Activated B cell treated with CpG ODN at 0.5 μM for 24 hours (primary cell): ENCODE measurements around the gene MAPK10. TPM values are rescaled to one million over a fixed set of nuclear protein-coding genes. Genes with fewer than 3 reads are reported as not detected.

Experiments used
- ATAC-seq: fragments of 200-7000 bp; cut with Tn5 transposase; one replicate; pipeline ENCODE4 v1.10.0; 2021; ENCODE audit warnings: low read depth, mild to moderate bottlenecking, moderate library complexity
- CTCF ChIA-PET: fragments of 350-600 bp; sonication (Branson Sonifier 250); formaldehyde crosslinking; loops from one replicate; lab custom pipeline; 2021; ENCODE audit warnings: antibody characterized with exemption; lab: Charles Lee
- POLR2A ChIA-PET: fragments of 350-600 bp; sonication (Branson Sonifier 250); formaldehyde crosslinking; loops from one replicate; lab custom pipeline; 2021; ENCODE audit warnings: antibody characterized with exemption; lab: Charles Lee
- DNase-seq: peaks from one replicate; pipeline ENCODE4 v3.0.0; 2022
- H3K27ac Mint-ChIP-seq: one replicate; pipeline ENCODE4 v1.8.0; 2020; ENCODE audit warnings: mixed read lengths
- H3K27me3 Mint-ChIP-seq: one replicate; pipeline ENCODE4 v1.8.0; 2021; ENCODE audit warnings: mixed read lengths
- H3K36me3 Mint-ChIP-seq: one replicate; pipeline ENCODE4 v1.8.0; 2021; ENCODE audit warnings: low read depth, mixed read lengths
- H3K4me1 Mint-ChIP-seq: one replicate; pipeline ENCODE4 v1.8.0; 2021; ENCODE audit warnings: mixed read lengths
- H3K4me3 Mint-ChIP-seq: one replicate; pipeline ENCODE4 v1.8.0; 2020; ENCODE audit warnings: mild to moderate bottlenecking, mixed read lengths
- H3K9me3 Mint-ChIP-seq: one replicate; pipeline ENCODE4 v1.8.0; 2020; ENCODE audit warnings: mixed read lengths
- intact Hi-C: fragments of 100-400 bp; cut with micrococcal nuclease; formaldehyde crosslinking; loops from one replicate; pipeline ENCODE4 v1.15.1; 2024
- total RNA-seq: library from RNA; stranded (reverse); gene quantifications from 2 replicates; pipeline ENCODE4 v1.2.3, GENCODE V29; 2022
- TF ChIP-seq, protein P1 (sequence below): fragments of 200-600 bp; IDR thresholded peaks from one replicate; pipeline ENCODE4 v1.8.0; 2022; ENCODE audit warnings: antibody characterized with exemption, mild to moderate bottlenecking

Gene MAPK10
- total RNA-seq, 1 donor from 2014 or later: 0.75 TPM

DNA sequence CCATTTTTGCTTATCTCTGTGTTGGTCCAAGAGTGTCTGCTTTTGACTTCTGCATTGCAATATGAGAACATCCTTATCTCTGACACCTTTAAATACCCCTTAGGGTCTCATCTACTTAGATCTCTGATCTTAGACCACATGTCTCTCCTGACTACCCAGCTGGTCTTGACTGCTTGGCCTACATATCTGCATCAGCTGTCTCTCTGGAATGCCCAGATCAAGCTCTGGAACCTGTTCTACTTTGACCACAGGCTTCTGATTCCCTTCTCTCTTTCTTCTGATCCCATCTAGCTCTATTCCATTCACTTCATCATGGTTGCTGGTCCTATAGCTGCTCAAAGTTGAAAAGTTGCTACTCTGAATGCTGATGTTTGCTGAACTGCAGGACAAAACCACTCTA, 301.2 kb downstream of the MAPK10 start:
- DNase-seq (no peak), ATAC-seq (no peak)
- TF ChIP-seq, protein P1, sequence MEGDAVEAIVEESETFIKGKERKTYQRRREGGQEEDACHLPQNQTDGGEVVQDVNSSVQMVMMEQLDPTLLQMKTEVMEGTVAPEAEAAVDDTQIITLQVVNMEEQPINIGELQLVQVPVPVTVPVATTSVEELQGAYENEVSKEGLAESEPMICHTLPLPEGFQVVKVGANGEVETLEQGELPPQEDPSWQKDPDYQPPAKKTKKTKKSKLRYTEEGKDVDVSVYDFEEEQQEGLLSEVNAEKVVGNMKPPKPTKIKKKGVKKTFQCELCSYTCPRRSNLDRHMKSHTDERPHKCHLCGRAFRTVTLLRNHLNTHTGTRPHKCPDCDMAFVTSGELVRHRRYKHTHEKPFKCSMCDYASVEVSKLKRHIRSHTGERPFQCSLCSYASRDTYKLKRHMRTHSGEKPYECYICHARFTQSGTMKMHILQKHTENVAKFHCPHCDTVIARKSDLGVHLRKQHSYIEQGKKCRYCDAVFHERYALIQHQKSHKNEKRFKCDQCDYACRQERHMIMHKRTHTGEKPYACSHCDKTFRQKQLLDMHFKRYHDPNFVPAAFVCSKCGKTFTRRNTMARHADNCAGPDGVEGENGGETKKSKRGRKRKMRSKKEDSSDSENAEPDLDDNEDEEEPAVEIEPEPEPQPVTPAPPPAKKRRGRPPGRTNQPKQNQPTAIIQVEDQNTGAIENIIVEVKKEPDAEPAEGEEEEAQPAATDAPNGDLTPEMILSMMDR: no peak
- Mint-ChIP-seq H3K27me3 (peaks cover 3% of the 10 kb centered on the region), H3K27ac (no peak overlapping the region), H3K36me3 (no peaks in the 10 kb centered on the region), H3K9me3 (no peaks in the 10 kb centered on the region), H3K4me3 (no peak overlapping the region), H3K4me1 (no peaks in the 10 kb centered on the region)
- intact Hi-C loops: no loop called here
- POLR2A ChIA-PET: no interaction called here
- CTCF ChIA-PET: no interaction called here

DNA sequence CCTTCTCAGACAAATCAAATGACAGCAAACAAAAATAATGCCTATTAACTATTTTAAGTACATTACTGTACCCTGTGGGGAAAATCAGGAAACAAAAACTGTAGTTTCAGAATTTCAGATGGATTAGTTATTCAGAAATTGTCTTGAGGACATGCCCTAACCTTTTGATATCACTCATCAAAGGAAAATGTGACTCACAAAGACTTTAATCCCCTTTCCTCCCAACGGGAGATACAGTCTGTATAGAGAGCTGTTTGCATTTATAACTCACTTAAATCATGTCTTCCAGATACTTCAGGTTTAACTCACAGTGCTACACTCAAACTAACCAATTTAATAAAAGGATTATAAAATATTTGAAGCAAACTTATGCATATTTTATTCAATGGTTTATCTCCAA, 304.0 kb downstream of the MAPK10 start:
- Mint-ChIP-seq H3K4me3 (no peak overlapping the region), H3K4me1 (no peaks in the 10 kb centered on the region), H3K36me3 (no peaks in the 10 kb centered on the region), H3K27me3 (peaks cover 3% of the 10 kb centered on the region), H3K27ac (no peak overlapping the region), H3K9me3 (no peaks in the 10 kb centered on the region)
- DNase-seq (no peak), ATAC-seq (no peak)
- intact Hi-C loops: no loop called here
- TF ChIP-seq, protein P1: no peak
- ChIA-PET CTCF (interaction anchor here (1.3 kb wide), 1 partner anchor 13 kb away, joined by 3 read pairs; no protein-coding TSS in a partner anchor), POLR2A (no interaction called here)

- ChIA-PET CTCF (interaction anchor here (1.5 kb wide), 1 partner anchor 9 kb away, joined by 5 read pairs; no protein-coding TSS in a partner anchor), POLR2A (no interaction called here)
- intact Hi-C loops: no loop called here
- Mint-ChIP-seq H3K36me3 (no peaks in the 10 kb centered on the region), H3K4me3 (no peak overlapping the region), H3K27ac (no peak overlapping the region), H3K4me1 (no peaks in the 10 kb centered on the region), H3K27me3 (peaks cover 3% of the 10 kb centered on the region), H3K9me3 (no peaks in the 10 kb centered on the region)
- ATAC-seq: no peak
- TF ChIP-seq, protein P1: no peak
- no peak for DNase-seq
These were observed 305.4 kb downstream of the MAPK10 start for GRCh38 chr4:86054286-86055032.

DNA sequence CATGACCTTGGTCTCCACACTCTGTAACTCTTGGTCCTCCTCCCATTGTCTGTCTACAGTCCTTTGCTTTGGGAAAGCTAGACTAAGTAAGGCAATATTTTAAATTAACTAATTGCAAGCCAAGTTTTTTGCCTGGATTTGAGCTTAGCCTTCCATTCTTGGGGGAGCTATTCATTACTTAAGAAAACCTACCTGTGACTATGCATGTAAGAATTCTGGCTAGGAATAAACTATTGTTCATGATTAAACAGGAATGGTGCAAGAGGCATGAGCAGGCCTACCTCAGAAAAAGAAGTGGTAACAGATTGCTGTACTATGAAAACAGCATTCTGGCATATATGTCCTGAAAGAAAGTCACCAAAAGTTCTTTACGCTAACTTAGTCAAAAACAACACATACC, 309.4 kb downstream of the MAPK10 start:
- no peak for DNase-seq
- Mint-ChIP-seq H3K4me3 (no peak overlapping the region), H3K27ac (no peak overlapping the region), H3K9me3 (no peaks in the 10 kb centered on the region), H3K36me3 (no peaks in the 10 kb centered on the region), H3K4me1 (no peaks in the 10 kb centered on the region), H3K27me3 (peaks cover 5% of the 10 kb centered on the region)
- ATAC-seq: no peak
- TF ChIP-seq, protein P1: no peak
- CTCF ChIA-PET: interaction anchor here (1.4 kb wide), 1 partner anchor 967 kb away, joined by 4 read pairs; no protein-coding TSS in a partner anchor
- POLR2A ChIA-PET: no interaction called here
- intact Hi-C loops: no loop called here

DNA sequence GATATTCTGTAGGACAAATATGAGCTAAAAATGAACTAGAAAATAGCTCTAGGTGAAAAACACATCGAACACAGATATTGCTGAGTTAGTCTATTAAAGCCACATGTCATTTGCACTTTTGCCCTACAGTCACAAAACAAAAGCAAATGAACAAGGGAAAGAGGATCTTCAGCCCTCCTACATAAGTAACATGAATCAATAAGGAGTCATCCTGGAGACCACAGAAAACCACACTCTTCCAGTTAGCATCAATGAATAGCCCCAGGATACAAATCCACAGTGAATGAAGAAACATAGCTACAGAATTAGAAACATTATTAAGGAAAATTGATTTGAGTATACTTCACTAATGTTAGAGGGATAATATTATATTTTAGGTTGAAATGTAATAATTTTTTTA, 311.4 kb downstream of the MAPK10 start:
- intact Hi-C loops: loop anchor here (10.0 kb wide), 1 partner anchor 846 kb away; the partner anchor contains the start of gene C4orf36
- Mint-ChIP-seq H3K36me3 (no peaks in the 10 kb centered on the region), H3K27ac (no peak overlapping the region), H3K4me3 (no peak overlapping the region), H3K4me1 (no peaks in the 10 kb centered on the region), H3K27me3 (peaks cover 2% of the 10 kb centered on the region), H3K9me3 (no peaks in the 10 kb centered on the region)
- TF ChIP-seq, protein P1: no peak
- ATAC-seq (no peak), DNase-seq (no peak)
- POLR2A ChIA-PET: interaction anchor here (0.6 kb wide), 1 partner anchor 19 kb away, joined by 4 read pairs; no protein-coding TSS in a partner anchor
- CTCF ChIA-PET: interaction anchor here (1.3 kb wide), 1 partner anchor 964 kb away, joined by 5 read pairs; no protein-coding TSS in a partner anchor
